ENCODE measurements around the gene WRAP53. TPM values are rescaled to one million over a fixed set of nuclear protein-coding genes. Genes with fewer than 3 reads are reported as not detected.

WRAP53 gene
- total RNA-seq, 1 donor from 2014 or later: 4.7 TPM

GRCh38 chr17:7650509-7651096 is 37.7 kb upstream of the WRAP53 start, which contains the start of gene ATP1B2:
ATP1B2 (plus strand) TSS chr17:7650926; CDS start chr17:7651519, 593 bp downstream.
- H3K4me1 ChIP-seq: peaks cover 20% of the 10 kb centered on the region
- no peak for TF ChIP-seq CTCF (IDR thresholded peaks at IDR 0.05; ENCODE audit: borderline replicate concordance)
- H3K27me3 ChIP-seq (ENCODE audit: low read depth): peaks cover 52% of the 10 kb centered on the region
- intact Hi-C loops (cut with micrococcal nuclease): no loop called here
- DNase-seq: peak; percentile 70
- no peaks in the 10 kb centered on the region for H3K36me3 ChIP-seq
- peak within 1 kb of the TSS; percentile 73 for H3K27ac ChIP-seq (replicated peaks)
- H3K9me3 ChIP-seq (replicated peaks): no peaks in the 10 kb centered on the region
- H3K4me3 ChIP-seq: peak within 1 kb of the TSS; percentile 68

- no peaks in the 10 kb centered on the region for H3K36me3 ChIP-seq
- H3K27me3 ChIP-seq (ENCODE audit: low read depth): peaks cover 52% of the 10 kb centered on the region
- peak overlapping the region; percentile 68 for H3K4me3 ChIP-seq
- TF ChIP-seq CTCF (IDR thresholded peaks at IDR 0.05; ENCODE audit: borderline replicate concordance): no peak
- intact Hi-C loops (cut with micrococcal nuclease): no loop called here
- H3K4me1 ChIP-seq: peaks cover 20% of the 10 kb centered on the region
- DNase-seq: no peak
- H3K27ac ChIP-seq (replicated peaks): peak overlapping the region; percentile 73
- no peaks in the 10 kb centered on the region for H3K9me3 ChIP-seq (replicated peaks)
These were observed 37.1 kb upstream of the WRAP53 start for GRCh38 chr17:7651097-7651664.

- no peaks in the 10 kb centered on the region for H3K36me3 ChIP-seq
- no peak for DNase-seq
- peak overlapping the region; percentile 68 for H3K4me3 ChIP-seq
- intact Hi-C loops (cut with micrococcal nuclease): no loop called here
- peak overlapping the region; percentile 73 for H3K27ac ChIP-seq (replicated peaks)
- no peaks in the 10 kb centered on the region for H3K9me3 ChIP-seq (replicated peaks)
- no peak for TF ChIP-seq CTCF (IDR thresholded peaks at IDR 0.05; ENCODE audit: borderline replicate concordance)
- peaks cover 25% of the 10 kb centered on the region for H3K4me1 ChIP-seq
- H3K27me3 ChIP-seq (ENCODE audit: low read depth): peaks cover 52% of the 10 kb centered on the region
These were observed 36.5 kb upstream of the WRAP53 start for GRCh38 chr17:7651665-7652387.

GRCh38 chr17:7652388-7653356 is 35.6 kb upstream of the WRAP53 start:
- peaks cover 34% of the 10 kb centered on the region for H3K4me1 ChIP-seq
- peak overlapping the region; percentile 68 for H3K4me3 ChIP-seq
- H3K27me3 ChIP-seq (ENCODE audit: low read depth): peaks cover 48% of the 10 kb centered on the region
- H3K27ac ChIP-seq (replicated peaks): peak overlapping the region; percentile 73
- intact Hi-C loops (cut with micrococcal nuclease): no loop called here
- no peak for DNase-seq
- H3K36me3 ChIP-seq: no peaks in the 10 kb centered on the region
- no peaks in the 10 kb centered on the region for H3K9me3 ChIP-seq (replicated peaks)
- TF ChIP-seq CTCF (IDR thresholded peaks at IDR 0.05; ENCODE audit: borderline replicate concordance): no peak

Data from left ventricle myocardium inferior (tissue), 1 donor.